GM12892 (cell line): Measurements from ENCODE around the gene JPT2.

Experiments used
- POLR2A ChIP-seq: IDR thresholded peaks from 2 replicates; pipeline ENCODE4 v1.6.1; 2011; ENCODE audit warnings: low read depth, low read length, control low read depth
- POLR2AphosphoS5 ChIP-seq: IDR thresholded peaks from 2 replicates; pipeline ENCODE4 v1.6.1; 2011; ENCODE audit warnings: low read depth, low read length, control low read depth
- TAF1 ChIP-seq: IDR thresholded peaks from 2 replicates; pipeline ENCODE4 v1.6.1; 2011; ENCODE audit warnings: low read depth, mild to moderate bottlenecking, control low read depth, low read length, borderline replicate concordance

DNA sequence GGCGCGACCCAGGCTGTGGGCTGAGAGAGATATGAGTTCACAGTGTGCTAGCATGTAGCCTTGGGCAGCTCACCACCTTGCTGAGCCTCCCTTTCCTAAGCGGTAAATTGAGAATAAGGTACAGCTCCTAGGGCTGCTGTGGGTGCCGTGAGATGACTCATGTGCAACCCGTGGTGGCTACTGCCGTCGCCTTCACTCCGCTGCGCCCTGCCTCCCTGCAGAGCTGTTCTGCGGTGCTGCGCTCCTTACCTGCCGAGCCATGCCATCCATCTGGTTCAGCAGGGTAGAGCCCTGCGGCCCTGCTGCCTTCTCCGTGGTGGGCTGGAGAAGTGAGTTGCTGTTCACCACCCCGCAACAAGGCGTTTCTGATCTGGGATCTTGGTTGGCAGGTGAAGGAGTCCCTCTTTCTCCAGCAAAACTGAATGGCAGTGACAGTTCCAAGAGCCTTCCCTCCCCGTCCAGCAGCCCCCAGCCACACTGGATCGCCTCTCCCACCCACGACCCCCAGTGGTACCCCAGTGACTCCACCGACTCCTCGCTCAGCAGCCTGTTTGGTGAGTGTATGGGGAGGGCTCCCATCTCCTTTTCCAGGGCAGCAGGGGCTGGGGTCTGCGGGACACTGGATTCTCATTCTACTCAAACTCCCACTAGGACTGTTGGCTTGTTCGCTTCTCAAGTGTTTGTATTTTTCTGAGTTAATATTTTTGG is 9.3 kb upstream of the JPT2 start:
- TF ChIP-seq POLR2A (no peak), TAF1 (no peak), POLR2AphosphoS5 (no peak)
